Spleen (tissue), 11 donors: ENCODE data around the gene SCN4A. TPM values are rescaled to one million over a fixed set of nuclear protein-coding genes. Genes with fewer than 3 reads are reported as not detected.

ENCODE experiments used
- DNase-seq: peaks from one replicate; pipeline ENCODE4 v3.0.0-alpha.2; 2020
- H3K27ac ChIP-seq, 8 donors: fragments of 200-600 bp; sonication (generic) in 7 of 8; 1 replicate in 4 of 8; 2 replicates in 4 of 8; pipeline versions ENCODE4 v1.5.0 to v1.8.0; 2016 to 2021; ENCODE audit warnings: inconsistent platforms in 4 of 8, mild to moderate bottlenecking in 4 of 8, moderate library complexity in 1 of 8
- H3K27me3 ChIP-seq, 7 donors: fragments of 200-600 bp; sonication (generic) in 6 of 7; replicated peaks in 1 of 7; 1 replicate in 4 of 7; 2 replicates in 3 of 7; pipeline versions ENCODE4 v1.5.0 to v1.8.0; 2016 to 2021; ENCODE audit warnings: inconsistent platforms in 3 of 7, mild to moderate bottlenecking in 1 of 7
- H3K36me3 ChIP-seq, 6 donors: fragments of 200-600 bp; sonication (generic) in 5 of 6; 1 replicate in 4 of 6; 2 replicates in 2 of 6; pipeline versions ENCODE4 v1.5.0 to v1.8.0; 2016 to 2021; ENCODE audit warnings: inconsistent platforms in 2 of 6
- H3K4me1 ChIP-seq, 6 donors: fragments of 200-600 bp; sonication (generic) in 5 of 6; 1 replicate in 3 of 6; 2 replicates in 3 of 6; pipeline versions ENCODE4 v1.5.0 to v1.8.0; 2016 to 2021; ENCODE audit warnings: inconsistent platforms in 3 of 6
- H3K4me3 ChIP-seq, 8 donors: fragments of 200-600 bp; sonication (generic) in 7 of 8; 1 replicate in 4 of 8; 2 replicates in 4 of 8; pipeline versions ENCODE4 v1.5.0 to v1.8.0; 2016 to 2021; ENCODE audit warnings: inconsistent platforms in 4 of 8, mild to moderate bottlenecking in 4 of 8, moderate library complexity in 2 of 8
- H3K9me3 ChIP-seq, 8 donors: fragments of 200-600 bp; sonication (generic) in 7 of 8; 1 replicate in 4 of 8; 2 replicates in 4 of 8; pipeline versions ENCODE4 v1.5.0 to v1.8.0; 2016 to 2021; ENCODE audit warnings: inconsistent platforms in 4 of 8
- POLR2A ChIP-seq, 3 donors: fragments of 450-650 bp; IDR thresholded peaks; one replicate each; pipeline ENCODE4 v1.5.1; 2017; ENCODE audit warnings: antibody characterized with exemption in 3 of 3, mild to moderate bottlenecking in 1 of 3
- POLR2AphosphoS5 ChIP-seq, 3 donors: sonication (generic); formaldehyde crosslinking; IDR thresholded peaks; one replicate each; pipeline ENCODE4 v1.5.1; 2017; ENCODE audit warnings: antibody characterized with exemption in 3 of 3
- WGBS, 5 donors: extraction: QIAGEN DNeasy Blood & Tissue Kit in 3 of 5; methylation state at CpG; one replicate each; pipeline versions ENCODE4 v1.1.5 to v1.1.7; 2013 to 2018; 5-methylcytosine and 5-hydroxymethylcytosine counted together
- intact Hi-C: fragments of 100-400 bp; cut with DNase I; formaldehyde crosslinking; loops from one replicate; pipeline ENCODE4 v1.15.0; 2023; ENCODE audit warnings: low total_unique reads
- polyA plus RNA-seq, 3 donors: library from polyadenylated mRNA; stranded (reverse); fragments of 200-250 nt; gene quantifications; one replicate each; pipeline ENCODE4 v1.2.1, GENCODE V29; 2013
- total RNA-seq, 7 donors: library from RNA; depleted of rRNA in 3 of 7; stranded (reverse); fragments of >200 nt in 3 of 7; fragmentation: NEBNext Ultra II Directional in 4 of 7; extraction: Animal tissue kit (Norgen Biotek cat#: 25700) in 4 of 7; gene quantifications; one replicate each; pipeline versions ENCODE4 v1.1.0 to v1.2.1, GENCODE V29; 2016 to 2021
- TF ChIP-seq, protein P1 (sequence below), 11 experiments: fragments of 200-600 bp in 7 of 11; fragments of 450-650 bp in 4 of 11; sonication (generic) in 4 of 11; IDR thresholded peaks in 8 of 11; conservative IDR thresholded peaks in 3 of 11; 1 replicate in 7 of 11; 2 replicates in 4 of 11; pipeline versions ENCODE4 v1.4.0 to v1.8.0; 2016 to 2021; ENCODE audit warnings: antibody characterized with exemption in 11 of 11, inconsistent platforms in 4 of 11, mild to moderate bottlenecking in 1 of 11
- donor health status: healthy with polysubstance abuse.
- donor health status: DM: no; HTN: no; CAD: no; lungs with moderate emphysema.
- donor health status: DM: no; HTN: no; CAD: no.
- donor health status: Bipolar disorder and iron deficiency.
- donor health status: healthy.
- donor health status: DM: no; HTN: no; CAD: no.
- donor health status: DM: yes; HTN: yes; CAD: no.

Gene SCN4A
- total and polyA plus RNA-seq, 10 donors: 0.14 to 4.0 (median 0.86) TPM

DNA sequence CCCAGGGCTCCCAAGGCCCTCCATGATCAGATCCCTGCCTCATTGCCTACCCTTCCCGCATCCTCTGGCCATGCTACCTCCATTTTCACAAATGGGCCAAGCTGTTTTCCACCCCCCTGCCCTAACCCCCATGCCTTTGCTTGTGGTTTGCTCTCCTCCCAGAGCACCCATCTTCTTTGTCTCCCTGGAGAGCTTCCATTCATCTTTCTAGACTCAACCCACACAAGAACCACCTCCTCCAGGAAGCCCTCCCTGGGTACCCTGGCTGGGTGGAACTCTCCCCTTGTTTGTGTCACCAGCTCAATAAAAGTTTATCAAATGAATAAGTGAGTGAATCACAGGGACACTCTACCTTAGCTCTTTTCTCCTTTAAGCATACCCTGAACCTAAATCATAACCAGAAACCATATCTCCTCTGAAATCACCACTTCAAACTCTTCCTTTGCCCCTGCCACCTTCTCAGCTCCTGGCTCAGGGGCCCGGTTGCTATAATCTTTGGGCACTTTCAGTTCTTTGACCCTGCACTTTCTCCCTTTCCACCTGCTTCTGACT, 2.9 kb upstream of the SCN4A start:
- TF ChIP-seq POLR2A (IDR thresholded peaks at IDR 0.05): no peak
- no peaks in the 10 kb centered on the region for H3K36me3 ChIP-seq
- no peaks in the 10 kb centered on the region for H3K27me3 ChIP-seq
- intact Hi-C loops: no loop called here
- H3K9me3 ChIP-seq: no peaks in the 10 kb centered on the region
- H3K4me1 ChIP-seq: peaks cover 0 to 24% (median 6%) of the 10 kb centered on the region in 6 donors
- no peak for DNase-seq
- no peak overlapping the region for H3K27ac ChIP-seq
- WGBS, 5 donors: 64 to 77% (median 74%) methylated on average over 2 of the region's 2 CpGs
- H3K4me3 ChIP-seq: no peak overlapping the region

DNA sequence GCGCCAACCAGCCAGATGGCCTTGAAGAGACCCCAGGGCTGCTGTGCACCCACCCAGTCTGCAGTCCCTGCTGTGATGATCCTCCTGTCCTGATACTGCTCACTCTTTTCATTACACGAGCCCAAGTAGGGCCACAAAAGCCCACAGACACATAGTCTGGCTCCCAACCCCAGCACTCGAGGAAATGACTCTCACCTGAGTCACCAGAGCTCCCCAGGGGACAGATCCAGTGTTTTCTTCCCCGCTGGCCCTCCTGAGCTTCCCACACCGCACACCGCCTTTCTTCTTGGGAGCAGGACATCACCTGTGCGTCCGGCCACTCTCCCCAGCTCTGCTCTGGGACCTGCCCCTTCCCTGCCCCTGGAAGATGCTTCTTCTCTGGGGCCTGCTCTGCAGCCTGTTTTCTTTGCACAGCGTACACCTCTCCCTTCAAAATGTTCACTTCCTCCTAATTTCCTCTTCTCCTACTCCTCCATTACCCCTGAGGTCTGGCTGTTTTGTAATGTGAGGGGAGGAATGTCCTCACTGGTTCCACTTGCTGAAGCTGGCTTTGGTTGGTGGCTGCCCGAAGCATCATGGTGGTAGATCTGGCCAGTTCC, 2.0 kb upstream of the SCN4A start:
- no peaks in the 10 kb centered on the region for H3K36me3 ChIP-seq
- TF ChIP-seq, protein P1, sequence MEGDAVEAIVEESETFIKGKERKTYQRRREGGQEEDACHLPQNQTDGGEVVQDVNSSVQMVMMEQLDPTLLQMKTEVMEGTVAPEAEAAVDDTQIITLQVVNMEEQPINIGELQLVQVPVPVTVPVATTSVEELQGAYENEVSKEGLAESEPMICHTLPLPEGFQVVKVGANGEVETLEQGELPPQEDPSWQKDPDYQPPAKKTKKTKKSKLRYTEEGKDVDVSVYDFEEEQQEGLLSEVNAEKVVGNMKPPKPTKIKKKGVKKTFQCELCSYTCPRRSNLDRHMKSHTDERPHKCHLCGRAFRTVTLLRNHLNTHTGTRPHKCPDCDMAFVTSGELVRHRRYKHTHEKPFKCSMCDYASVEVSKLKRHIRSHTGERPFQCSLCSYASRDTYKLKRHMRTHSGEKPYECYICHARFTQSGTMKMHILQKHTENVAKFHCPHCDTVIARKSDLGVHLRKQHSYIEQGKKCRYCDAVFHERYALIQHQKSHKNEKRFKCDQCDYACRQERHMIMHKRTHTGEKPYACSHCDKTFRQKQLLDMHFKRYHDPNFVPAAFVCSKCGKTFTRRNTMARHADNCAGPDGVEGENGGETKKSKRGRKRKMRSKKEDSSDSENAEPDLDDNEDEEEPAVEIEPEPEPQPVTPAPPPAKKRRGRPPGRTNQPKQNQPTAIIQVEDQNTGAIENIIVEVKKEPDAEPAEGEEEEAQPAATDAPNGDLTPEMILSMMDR (IDR thresholded peaks at IDR 0.05 in 8 of 11, conservative IDR thresholded peaks at IDR 0.05 in 3 of 11): no peak
- no peak for TF ChIP-seq POLR2AphosphoS5 (IDR thresholded peaks at IDR 0.05)
- H3K4me1 ChIP-seq: peaks cover 0 to 14% (median 0%) of the 10 kb centered on the region in 6 donors
- H3K27ac ChIP-seq: no peak overlapping the region
- no peak overlapping the region for H3K4me3 ChIP-seq
- DNase-seq: no peak
- intact Hi-C loops: no loop called here
- H3K9me3 ChIP-seq: no peaks in the 10 kb centered on the region
- 79 to 89% (median 80%) methylated on average over 10 of the region's 10 CpGs for WGBS, 5 donors
- H3K27me3 ChIP-seq: no peaks in the 10 kb centered on the region

DNA sequence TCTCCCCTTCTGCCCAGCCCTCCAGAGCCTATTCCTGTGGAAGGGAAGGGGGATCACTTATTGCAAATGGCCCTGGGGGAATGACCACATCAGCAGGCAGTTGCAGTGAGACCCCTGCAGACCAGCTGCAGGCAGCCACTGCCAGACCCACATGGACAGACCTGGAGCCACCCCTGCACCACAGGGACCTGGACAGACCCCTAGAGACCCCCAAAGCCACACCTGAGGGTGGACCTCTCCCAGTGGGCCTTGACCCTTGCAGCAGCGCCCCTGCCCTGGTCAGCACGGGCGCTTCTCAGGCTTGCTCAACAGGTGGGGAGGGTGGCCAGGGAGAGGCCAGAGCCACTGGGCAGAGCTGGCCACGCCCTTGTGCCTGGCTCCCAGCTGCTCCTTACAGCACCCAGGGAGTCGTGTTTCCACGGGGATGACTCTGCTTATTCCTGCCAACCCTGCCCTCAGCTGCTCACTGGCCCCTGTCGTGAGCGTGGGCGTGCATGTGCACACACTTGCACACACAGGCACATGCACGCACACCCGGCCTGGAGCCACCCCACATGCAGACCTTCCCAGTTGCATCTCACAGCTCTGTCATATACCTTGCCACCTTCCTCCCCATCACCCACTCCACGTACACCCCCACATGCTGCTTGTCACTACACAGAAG, 1.3 kb upstream of the SCN4A start:
- Histone ChIP-seq H3K4me1 (peaks cover 0 to 8% (median 0%) of the 10 kb centered on the region in 6 donors), H3K36me3 (no peaks in the 10 kb centered on the region), H3K9me3 (no peaks in the 10 kb centered on the region), H3K27me3 (no peaks in the 10 kb centered on the region), H3K4me3 (no peak overlapping the region), H3K27ac (no peak overlapping the region)
- intact Hi-C loops: no loop called here
- TF ChIP-seq, protein P1 (IDR thresholded peaks at IDR 0.05 in 8 of 11, conservative IDR thresholded peaks at IDR 0.05 in 3 of 11): no peak
- no peak for TF ChIP-seq POLR2AphosphoS5 (IDR thresholded peaks at IDR 0.05)
- no peak for TF ChIP-seq POLR2A (IDR thresholded peaks at IDR 0.05)
- 82 to 90% (median 85%) methylated on average over 6 to 12 of the region's 12 CpGs for WGBS, 5 donors
- no peak for DNase-seq

DNA sequence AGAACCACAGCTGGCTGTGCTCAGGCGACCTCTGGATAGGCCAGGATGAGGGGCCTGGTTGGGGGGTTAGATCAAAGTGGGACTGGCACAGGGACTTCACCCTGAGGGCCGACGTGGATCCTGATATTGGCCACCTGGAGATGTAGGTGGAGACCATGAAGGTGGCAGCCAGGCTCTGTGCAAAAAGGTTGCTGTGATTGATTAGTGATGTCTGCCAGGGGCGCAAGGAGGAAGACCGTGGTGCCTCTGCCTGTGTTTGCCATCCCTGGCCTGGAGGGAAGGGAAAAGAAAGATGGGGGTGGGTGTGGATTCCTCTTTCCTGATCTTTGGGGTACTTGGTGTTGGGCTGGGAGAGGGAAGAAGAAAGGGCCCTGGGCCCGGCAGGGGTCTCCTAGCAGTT, 529 bp upstream of the SCN4A start:
- H3K4me1 ChIP-seq: no peaks in the 10 kb centered on the region
- H3K27ac ChIP-seq: no peak overlapping the region
- no peaks in the 10 kb centered on the region for H3K27me3 ChIP-seq
- DNase-seq: no peak
- H3K9me3 ChIP-seq: no peaks in the 10 kb centered on the region
- no peaks in the 10 kb centered on the region for H3K36me3 ChIP-seq
- H3K4me3 ChIP-seq: no peak overlapping the region
- no peak for TF ChIP-seq POLR2AphosphoS5 (IDR thresholded peaks at IDR 0.05)
- WGBS, 5 donors: 84 to 96% (median 91%) methylated on average over 5 to 6 of the region's 6 CpGs
- intact Hi-C loops: no loop called here

DNA sequence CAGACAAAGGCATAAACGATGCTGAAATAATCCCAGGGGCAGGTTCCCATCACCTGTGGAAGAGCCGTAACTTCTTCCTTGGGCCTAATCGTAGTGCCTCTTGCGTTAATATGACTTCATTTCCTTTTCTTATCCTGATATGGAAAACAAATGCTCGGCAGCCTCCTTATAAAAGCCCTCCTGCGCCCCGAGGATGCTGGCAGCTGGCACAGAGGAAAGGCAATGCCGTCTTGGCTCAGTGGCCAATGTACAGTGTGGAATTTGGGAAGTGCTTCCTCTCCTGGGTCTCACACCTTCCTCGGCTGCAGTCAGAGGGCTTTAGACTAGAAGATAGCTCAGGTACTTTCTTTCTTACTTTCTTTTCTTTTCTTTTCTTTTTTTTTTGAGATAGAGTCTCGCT, 3.4 kb downstream of the SCN4A start:
- no peaks in the 10 kb centered on the region for H3K9me3 ChIP-seq
- H3K27me3 ChIP-seq: no peaks in the 10 kb centered on the region
- no peak for DNase-seq
- H3K4me1 ChIP-seq: peaks cover 0 to 17% (median 4%) of the 10 kb centered on the region in 6 donors
- H3K4me3 ChIP-seq: no peak overlapping the region
- TF ChIP-seq, protein P1 (IDR thresholded peaks at IDR 0.05 in 8 of 11, conservative IDR thresholded peaks at IDR 0.05 in 3 of 11): no peak
- TF ChIP-seq POLR2AphosphoS5 (IDR thresholded peaks at IDR 0.05): no peak
- TF ChIP-seq POLR2A (IDR thresholded peaks at IDR 0.05): no peak
- H3K36me3 ChIP-seq: no peaks in the 10 kb centered on the region
- intact Hi-C loops: no loop called here
- H3K27ac ChIP-seq: no peak overlapping the region
- 67 to 77% (median 76%) methylated on average over 10 of the region's 10 CpGs for WGBS, 5 donors
